Stromal cell of bone marrow (primary cell): ENCODE measurements around the gene BID.

Experiments used
- DNase-seq: peaks from one replicate; pipeline ENCODE4 v3.0.0-alpha.2; 2012; ENCODE audit warnings: low read depth

The BID gene

DNA sequence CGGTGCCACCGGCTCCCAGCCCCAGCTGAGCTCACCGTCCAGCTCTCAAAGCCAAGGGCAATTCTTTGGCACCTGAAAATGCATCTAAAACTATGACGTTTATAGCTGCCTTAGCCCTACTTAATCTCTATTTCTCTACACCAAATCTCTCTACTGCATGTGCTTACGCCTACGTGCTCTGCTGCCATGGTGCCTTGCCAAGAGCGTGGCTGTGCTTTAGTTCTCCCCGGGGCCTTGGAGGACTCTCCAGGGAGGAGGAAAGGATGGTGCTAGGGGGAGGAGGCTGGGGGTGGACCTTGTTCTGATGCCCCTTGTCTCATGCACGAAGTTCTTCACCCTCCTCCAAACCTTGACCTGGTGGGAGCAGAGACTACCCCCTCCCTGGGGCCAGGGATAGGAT, 9.0 kb upstream of the BID start:
- DNase-seq = no peak

GRCh38 chr22:17782621-17783020, 8.4 kb upstream of the BID start:
- no peak for DNase-seq

DNA sequence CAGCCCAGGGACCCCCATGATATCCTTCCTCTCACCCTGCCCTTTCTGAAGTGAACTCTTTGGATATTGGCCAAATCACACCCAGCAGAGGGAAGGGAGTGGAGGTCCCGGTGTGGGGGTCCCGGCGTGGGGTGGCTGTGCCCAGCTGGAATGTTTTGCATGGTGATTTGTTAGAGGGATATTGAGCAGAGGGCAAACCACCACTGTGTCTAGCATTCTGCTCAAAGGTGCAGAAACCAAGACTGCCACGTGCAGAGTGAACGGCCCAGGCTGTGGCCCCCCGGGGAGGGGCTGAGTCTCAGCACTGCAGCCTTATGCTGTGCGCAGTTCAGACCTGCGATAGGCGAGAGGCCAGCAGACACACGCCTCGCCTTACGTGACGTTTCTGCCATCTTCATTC, 7.9 kb upstream of the BID start:
- no peak for DNase-seq

GRCh38 chr22:17781319-17782031, 7.2 kb upstream of the BID start:
- peak; percentile 76 for DNase-seq

GRCh38 chr22:17780741-17781318, 6.6 kb upstream of the BID start:
- no peak for DNase-seq

DNA sequence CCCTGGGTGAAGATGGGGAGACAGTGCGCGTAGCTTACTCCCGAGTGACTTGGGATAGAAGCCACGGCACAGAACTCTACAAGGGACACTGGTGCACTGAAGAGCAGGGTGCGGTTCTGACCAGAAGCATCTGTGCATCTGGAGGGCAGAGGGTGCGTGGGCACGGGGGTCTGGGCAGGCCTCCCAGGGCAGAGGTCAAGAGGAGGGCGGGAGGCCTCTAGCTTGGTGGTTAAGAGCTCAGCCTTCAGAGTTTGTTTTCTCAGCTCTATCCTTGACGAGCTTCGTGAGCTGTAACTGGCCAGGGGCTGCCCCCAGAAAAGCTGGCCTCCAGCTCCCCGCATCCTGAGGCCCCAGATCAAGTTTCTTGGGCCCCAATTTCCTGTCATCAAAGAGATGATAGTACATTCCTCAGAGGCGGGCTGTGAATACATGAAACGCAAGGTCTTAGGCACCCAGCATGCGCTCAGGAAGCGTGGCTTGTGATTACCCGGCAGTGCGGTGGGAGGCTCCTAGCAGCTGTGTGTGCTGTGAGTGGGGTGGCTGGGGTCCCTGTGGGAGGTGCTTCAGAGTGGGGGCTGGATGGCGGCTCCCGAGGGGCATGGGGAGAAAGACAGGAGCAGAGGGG, 6.0 kb upstream of the BID start:
- DNase-seq = no peak

GRCh38 chr22:17779286-17780115, 5.2 kb upstream of the BID start:
- DNase-seq = no peak

GRCh38 chr22:17778412-17778976, 4.2 kb upstream of the BID start:
- no peak for DNase-seq

GRCh38 chr22:17777717-17778044, 3.4 kb upstream of the BID start:
- DNase-seq = no peak

GRCh38 chr22:17777005-17777716, 2.9 kb upstream of the BID start:
- DNase-seq = no peak

DNA sequence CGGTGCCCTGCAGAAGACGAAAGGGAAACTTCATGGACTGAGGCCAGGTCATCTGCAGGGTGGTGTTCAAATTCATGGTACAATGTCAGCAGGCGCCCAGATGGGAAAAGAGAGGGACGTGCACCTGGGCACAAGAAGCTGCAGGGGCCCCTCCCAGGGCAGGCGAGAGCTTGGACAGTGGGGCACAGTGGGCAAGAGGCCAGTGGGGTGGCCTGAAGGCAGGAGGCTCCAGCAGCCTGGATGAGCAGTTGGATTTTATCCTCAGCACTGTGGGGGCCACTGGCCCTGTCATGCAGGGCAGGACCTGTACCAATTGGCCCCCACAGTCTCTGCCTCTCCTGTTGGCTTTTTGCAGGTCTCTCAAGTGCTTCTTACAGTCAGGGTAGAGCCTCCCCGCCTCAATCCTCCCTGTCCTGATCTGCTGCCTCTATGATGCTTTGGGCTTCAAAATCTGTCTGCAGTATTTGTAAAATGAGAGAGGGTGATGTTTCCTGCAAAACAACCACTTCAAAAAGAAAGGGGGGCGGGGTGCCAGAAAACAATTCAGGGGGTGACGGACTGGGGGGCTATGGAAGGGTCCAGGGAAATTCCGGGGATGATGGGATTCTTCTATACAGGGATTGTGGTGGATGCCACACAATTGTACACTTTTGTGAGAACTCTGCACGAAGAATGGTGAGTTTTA, 1.7 kb upstream of the BID start:
- no peak for DNase-seq

- no peak for DNase-seq
These were observed 837 bp upstream of the BID start for GRCh38 chr22:17774926-17775685.

GRCh38 chr22:17773606-17774205, 563 bp downstream of the BID start:
- DNase-seq = no peak

DNA sequence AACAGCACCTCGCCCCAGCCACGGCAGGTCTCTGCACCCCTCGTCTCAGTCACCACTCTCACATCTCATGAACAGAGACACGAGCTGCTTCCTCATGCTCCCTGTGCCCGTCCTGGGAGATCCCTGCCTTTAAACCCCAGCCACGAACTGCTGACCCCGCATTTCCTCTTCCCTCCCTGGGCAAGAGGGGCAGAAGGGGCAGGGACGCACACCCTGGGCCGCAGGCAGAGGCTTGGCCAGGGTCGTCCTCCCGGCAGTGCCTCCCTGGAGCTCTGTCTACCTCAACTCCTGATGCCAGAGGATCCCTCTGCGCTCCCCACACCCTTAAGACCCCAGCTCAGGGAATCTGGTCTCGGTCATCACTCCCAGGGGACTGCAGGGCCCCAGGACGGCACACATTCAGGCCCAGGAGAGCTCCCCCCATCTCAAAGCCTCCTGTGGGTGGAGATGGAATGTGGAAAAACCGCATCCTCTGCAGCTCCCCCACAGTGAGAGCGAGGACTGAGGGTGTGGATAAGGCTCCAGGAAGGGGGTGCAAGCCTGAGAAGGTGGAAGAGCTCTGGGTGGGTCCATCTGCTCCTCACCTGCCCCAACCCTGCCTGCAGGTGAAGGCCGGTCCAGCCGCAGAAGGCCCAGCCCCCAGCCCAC, 1.2 kb downstream of the BID start:
- no peak for DNase-seq

- DNase-seq = no peak
These were observed 1.9 kb downstream of the BID start for GRCh38 chr22:17772249-17772957.

DNA sequence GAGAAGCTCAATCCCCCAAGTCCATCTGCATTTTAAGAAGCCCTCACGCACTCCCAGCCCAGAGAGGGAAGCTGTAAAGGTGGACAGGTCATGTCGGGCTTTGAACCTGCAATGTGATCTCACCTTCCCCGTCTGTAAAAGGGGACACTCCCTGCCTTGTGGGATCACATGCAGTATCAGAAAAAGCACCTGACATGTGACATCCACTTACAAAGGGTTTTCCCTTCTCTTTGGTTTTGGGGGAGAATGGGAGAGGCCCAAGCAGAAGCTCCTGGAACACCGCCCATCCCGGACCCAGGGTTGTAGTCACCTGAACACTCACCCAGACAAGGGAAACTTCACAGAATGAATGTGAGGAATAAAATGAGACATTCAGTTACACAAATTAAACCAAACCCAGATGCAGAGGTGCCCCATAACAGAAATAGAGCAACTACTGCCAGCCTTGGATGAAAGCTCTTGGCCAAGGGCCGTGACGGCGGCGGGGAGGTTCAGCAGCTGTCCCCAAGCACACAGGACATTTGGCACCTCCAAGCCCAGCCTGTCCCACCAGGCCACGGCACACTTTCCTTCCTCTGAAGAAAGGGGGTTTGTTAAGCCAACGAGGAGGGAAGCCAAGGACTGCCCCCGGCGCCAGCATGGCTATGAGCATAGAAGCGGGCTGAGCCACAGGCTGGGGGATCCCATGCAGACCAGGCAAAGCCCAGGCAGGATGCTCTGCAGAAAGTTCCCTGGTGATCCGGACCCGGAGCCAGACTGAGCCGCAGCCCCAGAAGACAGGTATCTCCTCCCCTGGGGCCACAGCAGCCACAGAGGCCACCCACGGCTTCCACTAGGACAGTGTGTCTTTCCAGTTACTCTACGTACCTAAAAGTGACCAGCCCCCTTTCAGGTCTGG, 3.8 kb downstream of the BID start:
- no peak for DNase-seq

DNA sequence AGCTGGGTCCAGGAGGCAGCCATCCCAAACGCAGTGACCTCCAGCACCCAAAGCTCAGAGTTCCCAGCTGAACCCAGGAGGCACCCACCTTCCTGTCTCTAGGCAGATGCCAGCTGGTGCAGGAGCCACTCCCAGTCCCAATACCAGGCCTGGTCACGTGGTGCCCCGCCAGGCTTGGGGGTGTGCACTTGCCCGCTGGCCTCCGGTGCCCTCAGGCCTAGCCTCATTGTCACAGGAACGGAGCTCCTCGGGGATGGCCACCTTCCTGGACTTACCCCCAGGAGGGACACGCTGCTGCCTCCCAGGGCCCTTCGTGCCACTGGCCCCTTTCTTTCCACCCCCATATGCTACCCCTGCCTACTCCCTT, 4.6 kb downstream of the BID start:
- DNase-seq = no peak
